HG02623 (cell line): ENCODE results near the gene LRRC3B.

Source experiments
- ATAC-seq: cut with Tn5 transposase; IDR thresholded peaks from one replicate; pipeline ENCODE4 v1.9.1; 2021; ENCODE audit warnings: moderate library complexity; ENCODE audit not compliant: unreplicated experiment

LRRC3B gene

GRCh38 chr3:26704736-26705135 lies 82.2 kb downstream of the LRRC3B start:
- ATAC-seq: no peak

DNA sequence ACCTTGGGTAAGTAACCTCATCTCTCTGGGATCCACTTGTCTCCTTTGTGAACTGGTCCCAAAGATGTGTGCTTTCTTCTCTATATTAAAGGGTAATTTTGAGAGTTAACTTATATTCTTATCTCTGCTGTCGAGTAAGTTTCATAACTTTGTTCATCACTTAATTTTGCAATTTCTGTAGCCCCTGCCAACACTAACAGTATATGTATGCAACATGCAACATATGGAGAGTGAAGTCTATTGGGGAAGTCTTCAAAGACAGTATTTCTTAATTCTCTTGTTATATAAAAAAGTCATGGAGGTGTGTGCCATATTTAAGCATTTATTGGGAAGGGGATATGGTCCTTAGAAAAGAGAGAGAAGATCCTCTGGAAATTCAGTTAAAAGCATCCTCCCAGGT lies 85.9 kb downstream of the LRRC3B start:
- ATAC-seq: no peak

DNA sequence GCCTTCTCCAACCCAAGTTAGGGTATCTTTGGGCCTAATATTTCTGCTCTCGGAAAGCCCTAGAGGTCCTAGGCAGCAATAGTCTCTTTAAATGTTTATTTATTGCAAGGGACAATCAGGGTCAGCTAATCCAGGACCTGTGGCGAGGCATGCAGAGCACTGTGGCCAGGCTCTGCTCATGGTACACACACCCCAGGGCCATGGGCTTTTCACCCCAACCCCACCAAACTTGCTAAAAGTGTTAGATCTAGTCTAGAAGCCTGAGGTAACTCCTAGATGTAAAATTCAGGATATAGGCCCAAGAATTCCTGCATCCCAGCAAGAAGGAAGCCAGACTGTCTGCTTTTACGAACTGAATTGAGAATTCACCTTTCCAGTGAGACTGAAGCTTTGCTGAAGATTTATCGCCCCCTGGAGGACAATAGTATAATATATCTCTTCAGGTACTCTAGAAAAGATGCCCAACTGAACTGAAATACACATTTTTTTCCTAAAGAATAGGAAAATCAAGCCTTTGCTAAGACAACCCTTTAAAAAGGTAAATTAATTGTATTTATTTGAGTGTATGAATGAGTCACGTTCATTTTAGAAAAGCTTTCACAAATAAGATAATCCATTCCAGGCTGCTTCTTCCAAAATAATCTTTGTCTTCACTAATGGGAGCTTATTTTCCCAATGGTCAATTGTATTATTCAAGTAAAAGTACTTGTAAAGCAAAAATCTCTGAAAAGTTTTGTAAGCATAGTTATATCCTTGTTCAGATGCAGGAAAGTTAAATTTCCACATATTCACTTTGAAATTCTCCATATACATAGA lies 89.8 kb downstream of the LRRC3B start:
- peak; percentile 90 for ATAC-seq

- ATAC-seq: no peak
These were observed 90.5 kb downstream of the LRRC3B start for GRCh38 chr3:26713091-26713490.

DNA sequence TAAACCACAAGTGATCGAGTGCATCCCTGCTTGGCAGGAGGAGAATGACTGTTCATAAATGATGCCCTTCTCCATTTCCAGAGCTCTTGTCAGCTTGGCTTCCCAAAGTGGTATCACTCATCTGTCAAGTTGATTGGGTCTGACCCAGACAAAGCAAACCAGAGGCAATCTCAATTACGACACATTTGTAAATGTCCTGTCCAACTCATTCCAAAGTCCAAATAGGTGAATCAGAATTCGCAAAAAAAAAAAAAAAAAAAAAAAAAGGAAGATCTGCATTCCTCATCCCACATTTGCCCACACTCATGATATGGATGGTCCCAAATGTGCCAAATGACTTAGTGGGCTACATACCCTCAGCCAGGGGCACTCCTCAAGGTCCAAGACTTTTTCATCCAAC lies 91.9 kb downstream of the LRRC3B start:
- no peak for ATAC-seq

- ATAC-seq: no peak
These were observed 92.9 kb downstream of the LRRC3B start for GRCh38 chr3:26715431-26715830.

GRCh38 chr3:26718315-26718714 lies 95.7 kb downstream of the LRRC3B start:
- no peak for ATAC-seq

DNA sequence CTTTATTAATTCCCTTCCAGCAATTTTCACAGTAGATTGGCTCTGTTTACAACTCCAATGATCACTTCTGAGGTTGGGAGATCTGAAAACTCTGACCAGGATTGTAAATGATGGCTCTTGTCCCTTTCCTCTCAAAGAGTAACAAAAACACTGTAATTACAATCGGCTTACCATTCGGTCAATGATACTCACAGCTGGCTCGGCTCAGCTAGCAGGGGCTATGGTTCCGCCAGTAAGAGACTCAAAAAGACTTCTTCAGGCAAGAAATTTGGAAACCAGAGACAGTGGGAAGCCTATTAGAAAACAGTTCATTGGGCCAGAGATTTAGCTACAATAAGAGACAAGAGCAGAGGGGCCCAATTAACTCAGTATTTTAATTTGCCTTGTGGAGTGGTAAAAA lies 96.6 kb downstream of the LRRC3B start:
- ATAC-seq: no peak

GRCh38 chr3:26721047-26721446 lies 98.5 kb downstream of the LRRC3B start:
- no peak for ATAC-seq

GRCh38 chr3:26731843-26732242 lies 109.3 kb downstream of the LRRC3B start:
- no peak for ATAC-seq

DNA sequence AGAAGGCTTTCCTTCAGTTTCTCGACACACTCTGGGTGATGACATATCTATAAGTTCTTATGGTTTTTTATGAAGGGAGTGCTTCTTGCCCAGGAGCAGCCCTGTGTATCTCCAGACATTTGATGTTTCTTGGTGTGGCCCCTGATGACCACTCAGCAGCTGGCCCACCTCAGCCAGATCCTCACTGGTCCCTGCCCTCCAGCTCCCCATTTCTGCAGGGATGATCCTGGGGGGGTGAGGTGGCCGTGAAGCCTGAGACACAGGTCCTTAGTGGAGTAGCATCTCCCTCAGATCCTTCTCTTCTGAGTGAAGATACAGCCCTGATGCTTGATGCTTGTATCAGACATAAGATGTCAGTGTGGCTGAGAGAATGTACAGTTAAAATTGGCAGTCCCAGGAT lies 127.7 kb downstream of the LRRC3B start:
- no peak for ATAC-seq

DNA sequence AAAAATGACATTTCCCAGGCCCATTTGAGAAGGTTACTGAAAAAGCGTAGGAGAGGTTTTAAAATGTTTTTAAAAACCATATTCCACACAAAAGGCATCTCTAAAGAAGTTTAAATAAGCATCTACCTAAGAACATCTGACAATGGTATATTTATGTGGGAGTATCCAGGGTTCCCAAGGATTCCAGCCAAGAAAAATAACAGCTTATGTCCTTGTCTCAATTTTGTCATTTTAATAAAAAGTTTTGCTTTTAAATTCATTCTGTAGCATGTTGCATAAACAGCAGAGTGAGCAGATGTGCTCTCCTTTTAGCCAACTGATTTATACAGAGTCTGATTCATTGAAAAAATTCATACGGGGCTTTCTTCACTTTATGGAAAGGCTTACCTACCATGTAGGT lies 129.9 kb downstream of the LRRC3B start:
- no peak for ATAC-seq

- no peak for ATAC-seq
These were observed 130.5 kb downstream of the LRRC3B start for GRCh38 chr3:26753095-26753494.

- no peak for ATAC-seq
These were observed 135.4 kb downstream of the LRRC3B start for GRCh38 chr3:26757978-26758377.
